HG03060 (cell line): ENCODE results near the gene PRDM7.
"Not testable (repeated sequence)": the region's sequence is repeated elsewhere in the genome, so short reads cannot be mapped to it uniquely, and the experiment has no call there.

Experiments
- ATAC-seq: cut with Tn5 transposase; IDR thresholded peaks from one replicate; pipeline ENCODE4 v1.9.1; 2021; ENCODE audit warnings: low read depth, moderate number of reproducible peaks; ENCODE audit not compliant: unreplicated experiment

PRDM7 gene

DNA sequence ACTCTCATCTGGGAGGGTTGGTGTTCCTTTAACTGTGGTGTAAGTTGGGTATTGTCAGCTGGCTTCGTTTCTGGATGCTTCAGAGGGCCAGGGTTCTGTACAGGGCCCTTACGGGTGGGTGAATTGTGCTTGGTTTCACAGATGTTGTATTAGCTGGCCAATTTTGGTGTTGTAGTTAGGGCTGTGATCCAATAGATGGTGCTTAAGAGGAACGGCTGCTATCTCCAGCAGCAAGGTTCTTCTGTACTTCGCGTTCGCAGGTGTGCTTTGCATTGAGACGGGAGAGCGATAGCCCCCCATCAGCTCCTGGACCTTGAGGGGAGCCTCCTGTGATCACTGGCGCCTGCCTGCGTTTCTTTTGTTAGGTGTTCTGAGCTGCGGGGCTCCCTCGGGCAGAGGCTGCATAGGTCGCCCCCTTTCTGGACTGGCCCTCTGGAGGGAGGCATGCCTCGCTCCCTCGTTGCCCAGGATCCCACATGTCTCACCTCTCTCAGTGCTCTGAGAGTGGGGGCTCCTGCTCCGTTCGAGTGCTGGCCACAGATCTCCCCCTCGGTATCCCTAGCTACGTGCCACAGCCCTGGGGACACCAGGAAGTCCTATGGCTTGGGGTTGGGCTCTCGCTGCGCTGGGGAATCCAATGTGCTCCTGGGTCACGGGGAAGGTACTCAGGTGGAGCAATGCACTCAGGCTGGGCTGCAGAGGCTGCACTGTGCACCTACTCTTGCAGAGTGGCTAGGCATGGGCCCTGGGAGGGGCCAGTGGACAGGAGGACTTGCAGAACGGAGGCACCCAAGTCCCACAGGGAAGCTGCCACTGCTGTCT is 837 bp upstream of the PRDM7 start:
- ATAC-seq: no peak

DNA sequence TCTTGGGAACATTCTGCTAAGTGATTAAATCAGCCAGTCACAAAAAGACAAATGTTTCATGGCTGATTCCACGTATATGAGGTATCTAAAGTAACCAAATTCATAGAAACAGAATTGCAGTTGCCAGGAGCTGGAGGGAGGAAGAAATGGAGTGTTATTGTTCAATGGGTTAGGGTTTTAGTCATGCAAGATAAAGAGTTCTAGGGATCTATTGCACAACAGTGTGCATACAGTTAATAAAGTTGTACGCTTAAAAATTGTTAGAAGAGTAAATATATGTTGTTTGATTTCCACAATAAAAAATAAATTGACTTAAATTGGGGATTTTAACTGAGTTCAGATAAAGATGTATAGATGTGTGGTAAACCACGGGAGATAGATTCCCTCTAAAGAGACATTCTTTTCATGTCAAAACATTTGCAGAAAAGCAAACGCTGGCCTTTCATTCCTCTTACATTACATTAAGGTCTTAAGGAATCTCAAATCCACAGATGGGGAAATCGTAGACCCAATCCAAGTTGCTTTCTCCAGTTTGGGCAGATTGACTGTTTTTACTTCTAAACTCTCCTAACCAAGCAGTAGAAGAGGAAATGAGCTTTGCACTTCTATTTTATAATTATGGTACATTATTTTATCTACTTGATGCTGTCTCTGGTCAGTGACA is 4.6 kb downstream of the PRDM7 start:
- no peak for ATAC-seq

DNA sequence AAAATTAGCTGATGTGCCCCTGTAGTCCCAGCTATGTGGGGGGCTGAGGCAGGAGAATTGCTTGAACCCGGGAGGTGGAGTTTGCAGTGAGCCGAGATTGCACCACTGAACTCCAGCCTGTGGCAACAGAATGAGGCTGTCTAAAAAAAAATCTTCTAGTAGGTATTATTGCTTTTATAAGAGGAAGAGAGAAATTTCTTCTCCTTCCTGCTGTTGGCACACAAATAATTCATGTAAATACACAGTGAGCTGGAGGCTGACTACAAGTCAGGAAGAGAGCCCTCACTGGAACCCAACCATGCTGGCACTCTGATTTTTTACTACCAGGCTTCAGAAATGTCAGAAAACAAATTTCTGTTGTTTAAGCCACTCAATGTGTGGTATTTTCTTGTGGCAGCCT is 6.7 kb downstream of the PRDM7 start:
- no peak for ATAC-seq

DNA sequence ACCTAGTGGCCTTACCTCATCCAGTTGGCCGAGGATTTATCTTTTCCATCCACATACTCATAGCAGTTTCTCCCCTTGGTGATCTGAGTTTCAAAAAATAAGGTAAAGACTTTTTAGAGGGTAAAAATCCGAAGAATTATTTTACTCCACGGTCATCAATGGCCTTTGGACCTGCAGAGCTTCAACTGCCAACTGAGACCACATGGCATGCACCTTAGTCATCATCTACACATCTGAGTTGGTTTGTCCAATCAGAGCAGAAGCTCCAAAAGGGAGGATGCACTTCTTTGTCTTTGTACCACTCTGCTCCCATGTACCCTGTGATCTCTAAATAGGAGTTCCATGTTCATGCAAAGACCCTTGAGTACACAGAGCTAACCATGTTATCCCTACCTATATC is 15.7 kb downstream of the PRDM7 start:
- no peak for ATAC-seq

DNA sequence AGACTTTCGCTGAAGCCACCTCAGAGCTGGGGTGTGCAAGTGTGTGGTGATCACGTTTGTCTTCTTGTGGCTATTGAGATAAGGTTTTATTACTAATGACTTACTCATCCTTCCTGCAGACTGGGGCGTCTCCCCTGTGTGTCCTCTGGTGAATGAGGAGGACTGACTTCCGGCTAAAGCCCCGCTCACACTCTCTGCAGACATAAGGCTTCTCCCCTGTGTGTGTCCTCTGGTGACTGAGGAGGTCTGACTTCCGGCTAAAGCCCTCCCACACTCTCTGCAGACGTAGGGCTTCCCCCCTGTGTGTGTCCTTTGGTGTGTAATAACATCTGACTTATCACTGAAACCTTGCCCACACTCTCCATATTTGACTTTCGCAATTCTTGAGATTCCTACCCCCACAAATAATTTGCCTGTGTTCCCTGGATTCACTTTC is 19.4 kb downstream of the PRDM7 start:
- ATAC-seq: no peak

DNA sequence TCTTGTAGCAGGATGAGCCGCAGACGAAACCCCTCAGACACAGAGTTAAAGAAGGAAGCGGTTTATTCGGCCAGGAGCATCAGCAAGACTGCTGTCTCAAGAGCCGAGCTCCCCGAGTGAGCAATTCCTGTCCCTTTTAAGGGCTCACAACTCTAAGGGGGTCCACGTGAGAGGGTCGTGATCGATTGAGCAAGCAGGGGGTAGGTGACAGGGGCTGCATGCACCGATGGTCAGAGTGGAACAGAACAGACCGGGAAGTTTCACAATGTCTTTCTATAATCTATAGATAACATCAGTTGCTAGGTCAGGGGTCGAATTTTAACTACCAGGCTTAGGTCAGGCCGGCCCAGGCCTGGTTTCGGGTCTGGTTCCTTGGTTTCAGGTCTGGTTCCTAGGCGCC is 20.6 kb downstream of the PRDM7 start:
- not testable (repeated sequence) for ATAC-seq

DNA sequence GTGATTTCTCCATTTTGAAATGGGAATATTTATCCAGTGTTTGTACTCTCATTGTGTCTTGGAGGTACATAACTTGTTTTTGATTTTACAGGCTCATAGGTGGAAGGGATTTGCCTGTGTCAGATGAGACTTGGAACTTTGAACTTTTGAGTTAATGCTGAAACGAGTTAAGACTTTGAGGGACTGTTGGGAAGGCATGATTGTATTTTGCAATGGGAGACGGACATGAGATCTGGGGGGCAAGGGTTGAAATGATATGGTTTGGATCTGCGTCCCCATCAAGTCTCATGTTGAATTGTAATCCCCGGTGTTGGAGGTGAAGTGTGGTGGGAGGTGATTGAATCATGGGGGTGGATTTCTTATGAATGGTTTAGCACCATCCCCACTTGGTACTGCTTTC is 21.8 kb downstream of the PRDM7 start:
- no peak for ATAC-seq

DNA sequence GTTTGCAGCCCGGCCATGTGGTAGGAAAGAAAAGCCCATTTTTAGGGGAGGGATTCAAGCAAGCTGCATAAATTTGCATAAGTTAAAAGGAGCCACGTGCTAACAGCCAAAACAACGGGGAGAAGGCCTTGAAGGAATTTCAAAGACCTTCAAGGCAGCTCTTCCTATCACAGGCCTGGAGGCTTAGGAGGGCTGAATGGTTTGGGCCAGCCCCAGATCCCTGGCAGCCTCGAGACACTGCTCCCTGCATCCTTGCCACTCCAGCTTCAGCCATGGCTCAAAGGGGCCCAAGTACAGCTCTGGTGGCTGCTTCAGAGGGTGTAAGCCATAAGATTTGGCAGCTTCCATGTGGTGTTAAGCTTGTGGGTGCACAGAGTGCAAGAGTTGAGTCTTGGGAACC is 22.6 kb downstream of the PRDM7 start:
- ATAC-seq: no peak

DNA sequence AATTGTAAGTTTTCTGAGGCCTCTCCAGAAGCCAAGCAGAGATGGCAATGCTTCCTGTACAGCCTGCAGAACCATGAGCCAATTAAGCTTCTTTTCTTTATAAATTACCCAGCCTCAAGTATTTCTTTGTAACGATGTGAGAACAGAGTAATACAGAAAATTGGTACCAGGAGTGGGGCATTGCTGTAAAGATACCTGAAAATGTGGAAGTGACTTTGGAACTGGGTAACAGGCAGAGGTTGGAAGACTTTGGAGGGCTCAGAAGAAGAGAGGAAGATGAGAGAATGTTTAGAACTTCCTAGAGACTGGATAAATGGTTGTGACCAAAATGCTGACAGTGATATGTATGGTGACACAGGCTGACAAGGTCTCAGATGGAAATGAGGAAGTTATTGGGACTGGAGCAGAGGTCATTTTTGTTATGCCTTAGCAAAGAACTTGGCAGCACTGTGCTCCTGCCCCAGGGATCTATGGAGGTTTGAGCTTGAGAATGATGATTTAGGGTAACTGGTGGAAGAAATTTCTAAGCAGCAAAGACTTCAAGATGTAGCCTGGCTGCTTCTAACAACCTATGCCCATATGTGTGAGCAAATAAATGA is 23.1 kb downstream of the PRDM7 start:
- ATAC-seq: no peak

DNA sequence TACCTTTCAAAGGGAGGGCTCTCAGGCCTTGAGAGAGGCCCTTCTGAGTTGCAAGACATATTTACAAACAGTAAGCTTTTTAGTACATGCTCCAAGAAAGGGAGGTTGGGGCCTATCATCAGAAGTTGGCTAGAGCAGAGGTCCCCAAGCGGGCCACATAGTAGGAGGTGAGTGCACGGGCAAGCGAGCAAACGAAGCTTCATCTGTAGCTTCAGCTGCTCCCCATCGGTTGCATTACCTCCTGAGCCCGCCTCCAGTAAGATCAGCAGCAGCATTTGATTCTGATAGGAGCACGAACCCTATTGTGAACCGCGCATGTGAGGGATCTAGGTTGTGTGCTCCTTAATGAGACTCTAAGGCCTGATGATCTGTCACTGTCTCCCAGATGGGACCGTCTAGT is 26.2 kb downstream of the PRDM7 start:
- ATAC-seq: no peak

DNA sequence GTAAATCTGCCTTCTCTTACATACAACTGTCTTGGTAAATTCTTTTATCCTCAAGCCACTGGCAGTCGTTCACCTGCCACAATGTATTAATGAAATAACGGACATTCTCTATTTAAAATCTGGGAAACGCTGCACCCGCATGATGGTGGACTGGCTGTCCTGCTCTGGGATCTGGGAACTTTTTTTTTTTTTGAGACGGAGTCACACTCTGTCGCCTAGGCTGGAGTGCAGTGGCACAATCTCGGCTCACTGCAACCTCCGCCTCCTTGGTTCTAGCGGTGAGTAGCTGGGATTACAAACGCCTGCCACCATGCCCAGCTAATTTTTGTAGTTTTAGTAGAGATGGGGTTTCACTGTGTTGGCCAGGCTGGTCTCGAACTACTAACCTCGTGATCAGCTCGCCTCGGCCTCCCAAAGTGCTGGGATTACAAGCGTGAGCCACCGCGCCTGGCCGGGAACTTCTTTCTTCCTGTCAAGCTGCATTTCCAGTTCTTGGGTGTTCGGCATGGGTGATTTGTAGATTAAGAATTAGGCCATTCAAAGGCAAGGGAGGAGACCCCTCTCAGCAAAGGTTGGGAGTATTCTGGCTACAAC is 28.3 kb downstream of the PRDM7 start:
- ATAC-seq: no peak

DNA sequence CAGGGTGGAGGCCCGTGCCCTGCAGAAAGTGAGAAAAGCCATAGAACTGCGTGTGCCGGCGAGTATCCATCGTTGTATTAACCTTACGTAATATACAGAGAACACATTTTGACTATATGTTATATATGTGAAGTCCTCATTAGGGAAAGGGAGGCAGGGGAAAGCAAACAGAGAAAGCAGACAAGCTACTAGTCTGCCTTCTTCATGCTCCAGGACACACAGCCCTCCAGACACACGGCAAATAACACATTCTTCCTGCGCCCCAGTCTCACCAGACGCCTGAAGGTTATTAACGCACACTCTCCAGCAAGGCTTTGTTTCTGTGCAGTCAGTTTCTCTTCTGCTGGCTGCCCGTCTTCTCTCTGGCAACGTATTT is 28.8 kb downstream of the PRDM7 start:
- no peak for ATAC-seq

DNA sequence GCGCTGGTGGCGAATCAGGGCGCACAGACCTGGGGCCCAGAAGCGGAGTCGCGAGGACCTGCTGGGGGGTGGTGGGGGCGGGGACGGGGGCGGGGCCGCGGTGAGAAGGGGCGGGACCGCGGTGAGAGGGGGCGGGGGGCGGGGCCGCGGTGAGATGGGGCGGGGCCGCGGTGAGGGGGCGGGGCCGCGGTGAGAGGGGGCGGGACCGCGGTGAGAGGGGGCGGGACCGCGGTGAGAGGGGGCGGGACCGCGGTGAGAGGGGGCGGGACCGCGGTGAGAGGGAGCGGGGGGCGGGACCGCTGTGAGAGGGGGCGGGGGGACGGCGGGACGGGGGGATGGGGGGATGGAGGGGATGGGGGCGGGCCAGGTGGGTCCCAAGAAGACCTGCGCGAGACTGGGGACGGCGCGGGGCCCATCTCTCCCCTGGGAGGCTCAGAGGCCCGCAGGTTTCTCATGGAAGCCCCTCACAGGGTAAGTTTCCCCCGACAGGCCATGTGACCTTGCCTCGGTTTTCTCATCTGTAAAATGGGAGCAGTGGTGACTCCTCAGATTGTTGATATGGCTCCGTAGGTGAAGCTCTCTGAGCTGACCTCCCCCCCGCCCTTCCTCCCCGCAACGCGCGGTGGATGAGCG is 29.3 kb downstream of the PRDM7 start:
- ATAC-seq: no peak

DNA sequence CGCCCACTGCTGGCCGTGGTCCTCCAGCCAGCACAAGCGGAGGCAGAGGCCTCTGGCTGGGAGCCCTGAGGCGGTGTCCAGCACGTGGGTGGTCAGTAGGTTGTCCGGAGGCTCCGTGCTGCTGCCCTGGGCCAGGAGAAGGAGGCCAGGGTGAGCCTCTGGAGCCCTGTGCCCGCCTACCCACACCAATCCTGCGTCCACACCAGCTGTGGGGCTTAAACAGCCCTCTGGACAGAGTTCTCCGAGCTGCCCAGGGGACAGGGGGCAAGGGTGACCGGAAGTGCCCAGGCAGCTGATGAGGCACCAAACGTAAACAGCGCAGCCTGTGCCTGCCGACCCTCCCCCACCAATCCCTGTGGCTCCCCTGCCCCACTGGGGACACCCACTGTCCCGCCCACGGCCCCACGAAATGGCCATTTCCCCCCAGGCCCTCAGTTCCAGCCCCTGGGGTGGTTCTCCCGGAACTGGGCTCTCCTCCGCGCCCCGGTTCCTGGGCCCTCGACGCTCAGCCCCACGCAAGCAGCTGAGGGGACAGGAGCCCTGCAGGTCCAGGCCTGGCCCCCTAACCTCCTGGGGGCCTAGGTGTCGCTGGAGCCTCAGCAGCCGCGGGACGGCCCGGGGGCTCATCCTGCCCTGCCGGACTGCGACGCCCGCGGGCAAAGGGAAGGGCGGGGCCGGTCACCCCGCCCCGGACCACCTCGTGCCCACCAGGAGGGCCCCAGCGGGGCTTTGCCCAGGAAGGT is 30.0 kb downstream of the PRDM7 start:
- no peak for ATAC-seq

DNA sequence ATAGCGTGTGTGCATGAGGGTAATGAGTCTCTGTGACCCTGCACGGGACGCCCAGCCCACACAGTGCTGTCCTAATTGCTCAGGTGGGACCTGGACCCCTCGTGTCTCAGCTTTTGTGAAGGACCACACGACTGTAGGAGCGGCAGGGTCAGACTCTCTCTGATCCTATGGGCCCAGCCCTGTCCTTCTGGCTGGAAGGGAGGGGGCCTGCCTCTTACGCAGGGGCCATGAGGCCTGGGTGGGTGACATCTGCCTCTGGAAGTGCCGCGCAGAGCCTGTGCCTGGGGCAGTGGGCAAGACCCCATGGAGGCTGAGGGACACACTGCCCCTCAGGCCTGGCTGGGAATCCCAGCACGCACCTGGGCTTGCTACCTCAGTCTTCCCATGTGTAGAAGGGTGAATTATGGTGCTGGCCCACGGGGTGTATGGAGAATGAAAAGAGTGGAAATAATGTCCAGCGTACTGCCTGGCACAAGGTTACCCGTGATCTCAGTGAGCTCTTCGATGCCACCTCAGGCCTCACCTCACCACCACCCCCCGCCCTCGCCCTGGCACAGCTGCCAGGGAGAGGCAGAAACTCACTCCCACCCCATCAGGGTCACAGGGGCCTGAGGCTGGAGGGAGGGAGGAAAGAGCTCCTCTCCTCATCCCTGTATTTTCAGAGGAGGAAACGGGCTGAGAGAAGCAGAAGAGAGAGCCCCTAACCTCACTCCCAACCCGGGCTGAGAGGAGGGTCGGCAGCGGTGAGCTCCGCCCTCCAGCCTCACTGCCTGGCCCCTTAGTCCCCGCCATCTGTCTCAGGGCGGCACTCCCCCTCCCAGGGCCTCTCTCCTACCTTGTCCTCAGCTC is 30.8 kb downstream of the PRDM7 start:
- ATAC-seq: no peak

DNA sequence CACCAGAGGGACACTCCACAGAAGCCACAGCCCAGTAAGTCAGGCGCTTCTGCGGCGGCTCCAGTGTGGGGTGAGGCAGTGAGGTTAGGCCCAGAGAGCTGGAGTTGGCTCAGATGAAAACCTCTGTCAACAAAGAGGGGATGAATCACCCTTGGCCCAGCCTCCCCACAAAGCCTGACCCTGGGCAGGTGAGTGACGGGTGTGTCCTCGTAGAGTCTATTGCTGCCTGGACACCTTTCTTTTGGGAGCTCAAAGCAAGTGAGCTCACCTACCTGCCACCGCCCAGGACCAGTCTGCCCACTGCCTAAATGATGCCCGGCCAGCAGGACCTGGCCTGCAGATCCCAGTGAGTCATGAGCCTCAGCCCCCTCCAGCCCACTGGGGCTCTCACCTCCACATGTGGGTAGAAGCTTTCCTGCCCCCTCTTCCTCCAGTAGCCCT is 33.0 kb downstream of the PRDM7 start:
- ATAC-seq: no peak

DNA sequence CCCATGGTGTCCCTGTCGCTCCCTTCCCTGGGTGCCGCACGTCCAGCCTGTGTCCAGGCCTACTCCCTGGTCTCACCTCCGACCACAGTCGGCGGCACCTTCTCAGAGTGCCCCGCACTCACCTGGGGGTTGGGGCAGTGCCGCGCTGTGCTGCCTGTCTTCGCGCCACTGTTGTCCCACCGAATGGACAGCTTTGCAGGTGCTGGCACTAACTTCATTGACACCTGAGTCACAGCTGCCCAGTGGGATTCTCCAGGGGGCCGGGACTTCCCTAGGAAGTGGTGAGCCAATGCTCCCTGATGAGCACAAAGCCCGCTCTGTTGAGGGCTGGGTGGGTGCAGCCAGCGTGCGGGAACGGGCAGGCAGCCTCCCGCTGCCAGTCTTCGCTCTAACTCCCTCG is 33.6 kb downstream of the PRDM7 start:
- ATAC-seq: no peak

DNA sequence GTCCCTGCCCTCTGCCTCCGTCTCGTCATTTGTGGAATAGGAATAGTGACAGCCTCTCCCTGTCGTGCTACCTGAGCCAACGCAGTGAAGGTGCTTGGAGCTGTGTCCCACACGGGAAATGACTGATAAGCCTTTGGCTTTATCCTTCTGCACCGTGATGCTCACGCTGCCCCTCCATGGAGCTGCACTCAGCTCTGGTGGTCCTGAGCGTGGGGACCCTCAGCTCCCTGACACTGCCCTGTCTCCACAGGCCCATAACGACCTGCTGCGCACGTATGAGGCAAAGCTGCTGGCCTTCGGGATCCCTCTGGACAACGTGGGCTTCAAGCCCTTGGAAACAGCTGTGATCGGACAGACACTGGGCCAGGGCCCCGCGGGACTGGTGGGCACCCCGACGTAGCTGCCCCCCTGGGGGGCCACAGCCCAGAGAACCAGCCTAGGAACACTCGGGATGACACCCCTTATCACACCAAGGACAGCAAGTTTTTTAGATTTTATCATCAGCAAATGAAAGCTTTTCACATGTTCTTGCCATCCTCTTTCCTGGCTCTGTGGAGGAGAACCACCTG is 34.1 kb downstream of the PRDM7 start:
- no peak for ATAC-seq

DNA sequence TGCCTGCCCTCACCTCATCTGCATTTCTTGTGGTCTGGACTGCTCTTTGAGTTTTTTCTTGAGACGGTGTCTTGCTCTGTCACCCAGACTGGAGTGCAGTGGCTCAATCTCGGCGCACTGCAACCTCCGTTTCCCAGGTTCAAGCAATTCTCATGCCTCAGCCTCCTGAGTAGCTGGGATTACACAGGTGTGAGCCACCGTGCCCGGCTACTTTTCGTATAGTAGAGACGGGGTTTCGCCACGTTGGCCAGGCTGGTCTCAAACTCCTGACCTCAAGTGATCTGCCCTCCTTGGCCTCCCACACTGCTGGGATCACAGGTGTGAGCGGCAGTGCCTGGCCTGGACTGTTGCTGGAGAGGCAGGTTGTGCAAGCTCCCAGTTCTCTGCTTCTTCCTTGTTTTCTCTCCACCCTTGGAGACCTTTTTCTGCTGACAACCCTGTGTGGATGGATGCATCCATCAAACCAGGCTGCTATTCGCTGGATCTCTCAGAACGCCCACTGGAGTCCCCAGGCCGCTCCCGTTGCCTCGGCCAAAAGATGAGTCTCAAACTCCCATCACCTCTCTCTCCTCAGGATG is 35.1 kb downstream of the PRDM7 start:
- no peak for ATAC-seq
